GM18498 (cell line): ENCODE data around the gene AAR2.

Experiments
- ATAC-seq: cut with Tn5 transposase; IDR thresholded peaks from one replicate; pipeline ENCODE4 v1.9.1; 2021; ENCODE audit warnings: mild to moderate bottlenecking, moderate library complexity; ENCODE audit not compliant: unreplicated experiment

AAR2 gene

GRCh38 chr20:36235892-36236785 lies at the start of gene AAR2:
AAR2 (plus strand) TSS chr20:36236478; CDS start chr20:36239869, 3,391 bp downstream.
- peak; percentile 88 for ATAC-seq

GRCh38 chr20:36193977-36194712 lies 42.1 kb upstream of the AAR2 start:
- ATAC-seq = no peak

- ATAC-seq = no peak
Measured at GRCh38 chr20:36196676-36197075, 39.6 kb upstream of the AAR2 start.

- ATAC-seq = no peak
Measured at GRCh38 chr20:36197271-36197670, 39.0 kb upstream of the AAR2 start.

- ATAC-seq = no peak
Measured at GRCh38 chr20:36199345-36200257, 36.7 kb upstream of the AAR2 start.

GRCh38 chr20:36200451-36200850 lies 35.8 kb upstream of the AAR2 start:
- ATAC-seq = no peak

- no peak for ATAC-seq
Measured at GRCh38 chr20:36201198-36201597, 35.1 kb upstream of the AAR2 start.

GRCh38 chr20:36202891-36203338 lies 33.4 kb upstream of the AAR2 start:
- no peak for ATAC-seq

GRCh38 chr20:36203861-36204260 lies 32.4 kb upstream of the AAR2 start:
- no peak for ATAC-seq

- ATAC-seq = no peak
Measured at GRCh38 chr20:36205026-36205425, 31.3 kb upstream of the AAR2 start.

GRCh38 chr20:36206068-36206467 lies 30.2 kb upstream of the AAR2 start:
- ATAC-seq = no peak

GRCh38 chr20:36206641-36207040 lies 29.6 kb upstream of the AAR2 start:
- no peak for ATAC-seq

- ATAC-seq = no peak
Measured at GRCh38 chr20:36207602-36208001, 28.7 kb upstream of the AAR2 start.

- no peak for ATAC-seq
Measured at GRCh38 chr20:36208257-36208656, 28.0 kb upstream of the AAR2 start.

GRCh38 chr20:36210436-36211021 lies 25.7 kb upstream of the AAR2 start:
- ATAC-seq = no peak

- no peak for ATAC-seq
Measured at GRCh38 chr20:36213362-36213761, 22.9 kb upstream of the AAR2 start.

GRCh38 chr20:36214684-36215256 lies 21.5 kb upstream of the AAR2 start:
- ATAC-seq = no peak

GRCh38 chr20:36215778-36216177 lies 20.5 kb upstream of the AAR2 start:
- ATAC-seq = no peak

GRCh38 chr20:36216314-36217025 lies 19.8 kb upstream of the AAR2 start:
- ATAC-seq = no peak

- no peak for ATAC-seq
Measured at GRCh38 chr20:36217226-36217625, 19.1 kb upstream of the AAR2 start.
